IMR-90 (cell line): ENCODE results near the gene MGAT5. TPM values are rescaled to one million over a fixed set of nuclear protein-coding genes. Genes with fewer than 3 reads are reported as not detected.
A peak's percentile ranks its signal among the peaks of the same experiment; 100 is the strongest.

Experiments used
- ATAC-seq: fragments of 200-7000 bp; cut with Tn5 transposase; 2 replicates; pipeline ENCODE4 v1.9.1; 2020; ENCODE audit warnings: low read depth, mild to moderate bottlenecking, moderate library complexity
- BruUV-seq: library from RNA; stranded (reverse); fragments of 400-500 nt; replicated peaks from 2 replicates; lab custom pipeline; 2021; lab: Mats Ljungman, UMichigan
- CTCF ChIA-PET: fragments of 300-600 bp; formaldehyde crosslinking; extraction: SDS; loops from one replicate; lab custom pipeline; 2021; ENCODE audit warnings: antibody characterized with exemption; lab: Yijun Ruan, JAX
- POLR2A ChIA-PET: fragments of 300-600 bp; sonication (Branson Sonifier 250); formaldehyde crosslinking; loops from one replicate; lab custom pipeline; 2022; ENCODE audit warnings: antibody characterized with exemption; ENCODE audit not compliant: unreplicated experiment; lab: Charles Lee
- DNase-seq: peaks from one replicate; pipeline ENCODE4 v3.0.0; 2013
- H2AFZ ChIP-seq: replicated peaks from 2 replicates; pipeline ENCODE3; 2013; ENCODE audit warnings: low read length, mild to moderate bottlenecking; ENCODE audit not compliant: poor library complexity
- H2AK5ac ChIP-seq: 2 replicates; pipeline ENCODE4 v1.6.1; 2013; ENCODE audit warnings: low read depth, low read length, inconsistent platforms
- H2AK9ac ChIP-seq: replicated peaks from 2 replicates; pipeline ENCODE3; 2013; ENCODE audit warnings: mild to moderate bottlenecking, low read depth, low read length, moderate library complexity; ENCODE audit not compliant: poor library complexity
- H2BK120ac ChIP-seq: 2 replicates; pipeline ENCODE4 v1.6.1; 2013; ENCODE audit warnings: low read depth, low read length, inconsistent platforms
- H2BK15ac ChIP-seq: 3 replicates; pipeline ENCODE4 v1.6.1; 2013; ENCODE audit warnings: low read depth, low read length, inconsistent platforms
- H2BK20ac ChIP-seq: 2 replicates; pipeline ENCODE4 v1.6.1; 2013; ENCODE audit warnings: low read depth, mild to moderate bottlenecking, inconsistent platforms, low read length, moderate library complexity
- H2BK5ac ChIP-seq: 2 replicates; pipeline ENCODE4 v1.6.1; 2013; ENCODE audit warnings: mild to moderate bottlenecking, low read depth, low read length, inconsistent platforms; ENCODE audit not compliant: poor library complexity, severe bottlenecking
- H3K14ac ChIP-seq: replicated peaks from 2 replicates; pipeline ENCODE4 v1.6.1; 2013; ENCODE audit warnings: low read depth, low read length, inconsistent platforms
- H3K18ac ChIP-seq: 2 replicates; pipeline ENCODE4 v1.6.1; 2013; ENCODE audit warnings: low read depth, low read length, control low read depth
- H3K23ac ChIP-seq: 2 replicates; pipeline ENCODE4 v1.6.1; 2013; ENCODE audit warnings: low read depth, low read length, inconsistent platforms
- H3K27ac ChIP-seq: 2 replicates; pipeline ENCODE4 v1.5.1; 2013; ENCODE audit warnings: mild to moderate bottlenecking, control low read depth, low read length; ENCODE audit not compliant: insufficient read depth
- H3K27me3 ChIP-seq: 2 replicates; pipeline ENCODE4 v1.6.1; 2013; ENCODE audit warnings: low read length; ENCODE audit not compliant: control insufficient read depth, insufficient read depth
- H3K36me3 ChIP-seq: 2 replicates; pipeline ENCODE4 v1.6.1; 2013; ENCODE audit warnings: low read length, mixed read lengths; ENCODE audit not compliant: control insufficient read depth, insufficient read depth
- H3K4ac ChIP-seq: 2 replicates; pipeline ENCODE4 v1.6.1; 2013; ENCODE audit warnings: low read depth, low read length, inconsistent platforms
- H3K4me1 ChIP-seq: 2 replicates; pipeline ENCODE4 v1.6.1; 2013; ENCODE audit warnings: low read length, mixed read lengths; ENCODE audit not compliant: control insufficient read depth, insufficient read depth
- H3K4me2 ChIP-seq: 2 replicates; pipeline ENCODE4 v1.6.1; 2013; ENCODE audit warnings: low read depth, mild to moderate bottlenecking, control low read depth, low read length, moderate library complexity
- H3K4me3 ChIP-seq: 2 replicates; pipeline ENCODE4 v1.5.1; 2013; ENCODE audit warnings: low read depth, mild to moderate bottlenecking, control low read depth, low read length, moderate library complexity; ENCODE audit not compliant: insufficient read depth
- H3K56ac ChIP-seq: 2 replicates; pipeline ENCODE4 v1.6.1; 2013; ENCODE audit warnings: low read length, inconsistent platforms; ENCODE audit not compliant: insufficient read depth; ENCODE audit errors: extremely low read depth
- H3K79me1 ChIP-seq, 2 experiments: 2 replicates each; pipeline ENCODE4 v1.6.1; 2013; ENCODE audit warnings: low read length in 2 of 2, inconsistent platforms in 1 of 2, low read depth in 1 of 2
- H3K9ac ChIP-seq: 2 replicates; pipeline ENCODE4 v1.6.1; 2013; ENCODE audit warnings: low read depth, low read length, control low read depth
- H3K9me1 ChIP-seq: 2 replicates; pipeline ENCODE4 v1.6.1; 2013; ENCODE audit warnings: low read length, inconsistent platforms; ENCODE audit not compliant: insufficient read depth
- H3K9me3 ChIP-seq: 2 replicates; pipeline ENCODE4 v1.6.1; 2013; ENCODE audit warnings: low read length; ENCODE audit not compliant: control insufficient read depth, insufficient read depth
- H4K20me1 ChIP-seq: 2 replicates; pipeline ENCODE4 v1.6.1; 2013; ENCODE audit warnings: low read length, inconsistent platforms; ENCODE audit not compliant: insufficient read depth
- H4K5ac ChIP-seq: 2 replicates; pipeline ENCODE4 v1.6.1; 2013; ENCODE audit warnings: mild to moderate bottlenecking, low read depth, low read length, control low read depth
- H4K8ac ChIP-seq, 2 experiments: 2 replicates each; pipeline ENCODE4 v1.6.1; 2013; ENCODE audit warnings: low read depth in 2 of 2, low read length in 2 of 2, control low read depth in 1 of 2, inconsistent platforms in 1 of 2
- H4K91ac ChIP-seq: 2 replicates; pipeline ENCODE4 v1.6.1; 2013; ENCODE audit warnings: low read depth, low read length, inconsistent platforms; ENCODE audit not compliant: insufficient read depth
- BHLHE40 ChIP-seq: fragments of 150-350 bp; IDR thresholded peaks from 2 replicates; pipeline ENCODE4 v1.6.1; 2016; ENCODE audit warnings: mild to moderate bottlenecking, low read depth, low read length
- CEBPB ChIP-seq: IDR thresholded peaks from 2 replicates; pipeline ENCODE4 v1.6.1; 2012; ENCODE audit warnings: low read depth, low read length, improper control_type of control experiment
- CHD1 ChIP-seq: IDR thresholded peaks from 2 replicates; pipeline ENCODE4 v1.6.1; 2012; ENCODE audit warnings: low read depth, low read length, improper control_type of control experiment
- FOS ChIP-seq: fragments of 150-350 bp; IDR thresholded peaks from 2 replicates; pipeline ENCODE4 v1.6.1; 2016; ENCODE audit warnings: low read depth, low read length
- MAFK ChIP-seq: IDR thresholded peaks from 2 replicates; pipeline ENCODE4 v1.6.1; 2012; ENCODE audit warnings: low read depth, low read length, improper control_type of control experiment
- MAZ ChIP-seq: IDR thresholded peaks from 2 replicates; pipeline ENCODE4 v1.6.1; 2012; ENCODE audit warnings: low read depth, mild to moderate bottlenecking, low read length, improper control_type of control experiment, moderate library complexity, borderline replicate concordance
- MXI1 ChIP-seq: IDR thresholded peaks from 2 replicates; pipeline ENCODE4 v1.6.1; 2012; ENCODE audit warnings: low read depth, mild to moderate bottlenecking, low read length, moderate library complexity, borderline replicate concordance
- NFE2L2 ChIP-seq: fragments of 150-350 bp; IDR thresholded peaks from 2 replicates; pipeline ENCODE4 v1.6.1; 2016; ENCODE audit warnings: low read depth, mild to moderate bottlenecking, low read length
- POLR2A ChIP-seq: IDR thresholded peaks from 2 replicates; pipeline ENCODE4 v1.6.1; 2012; ENCODE audit warnings: mild to moderate bottlenecking, low read depth, low read length
- RAD21 ChIP-seq: IDR thresholded peaks from 2 replicates; pipeline ENCODE4 v1.6.1; 2012; ENCODE audit warnings: low read length, improper control_type of control experiment
- RCOR1 ChIP-seq: IDR thresholded peaks from 2 replicates; pipeline ENCODE4 v1.6.1; 2012; ENCODE audit warnings: mild to moderate bottlenecking, low read length, improper control_type of control experiment; ENCODE audit not compliant: insufficient replicate concordance
- RFX5 ChIP-seq: IDR thresholded peaks from 2 replicates; pipeline ENCODE4 v1.8.0; 2012; ENCODE audit warnings: low read depth, mild to moderate bottlenecking, low read length, moderate library complexity
- SMC3 ChIP-seq: fragments of 150-350 bp; IDR thresholded peaks from 2 replicates; pipeline ENCODE4 v1.6.1; 2016; ENCODE audit warnings: low read depth, mild to moderate bottlenecking, antibody characterized with exemption, low read length, moderate library complexity
- WGBS, 2 experiments: methylation state at CpG; one replicate each; pipeline versions ENCODE4 v1.1.5 to v1.1.7; 2013; ENCODE audit warnings: missing lambda C conversion rate in 2 of 2; ENCODE audit not compliant: insufficient read length in 1 of 2; ENCODE audit errors: extremely low coverage in 2 of 2; 5-methylcytosine and 5-hydroxymethylcytosine counted together
- dilution Hi-C: fragments of 300-500 bp; cut with HindIII; formaldehyde crosslinking; loops from one replicate; pipeline ENCODE4 v1.14.3; 2018; ENCODE audit warnings: low sequenced_read_pairs; ENCODE audit not compliant: unreplicated experiment
- in situ Hi-C: fragments of 300-500 bp; cut with MboI; formaldehyde crosslinking; loops from 3 replicates; pipeline ENCODE4 v1.14.3; 2019; ENCODE audit warnings: low sequenced_read_pairs, inconsistent platforms, mixed read lengths
- intact Hi-C: fragments of 100-400 bp; cut with micrococcal nuclease; formaldehyde crosslinking; loops from 2 replicates; pipeline ENCODE4 v1.10.0; 2022
- polyA plus RNA-seq, 3 experiments: library from polyadenylated mRNA; depleted of rRNA; stranded (reverse); fragments of >200 nt; gene quantifications; 2 replicates each; pipeline ENCODE4 v1.2.3, GENCODE V29; 2012; ENCODE audit warnings: low replicate concordance in 1 of 3
- total RNA-seq: library from RNA; depleted of rRNA; stranded (reverse); fragments of >200 nt; gene quantifications from 2 replicates; pipeline ENCODE4 v1.2.3, GENCODE V29; 2012
- TF ChIP-seq, protein P1 (sequence below): conservative IDR thresholded peaks from 2 replicates; pipeline ENCODE4 v1.5.1; 2012; ENCODE audit warnings: mild to moderate bottlenecking, low read depth, low read length, improper control_type of control experiment
- TF ChIP-seq, protein P2 (sequence below): fragments of 150-350 bp; IDR thresholded peaks from 2 replicates; pipeline ENCODE4 v1.6.1; 2017; ENCODE audit warnings: mild to moderate bottlenecking, antibody characterized with exemption, low read length, low read depth
- TF ChIP-seq, protein P3 (sequence below): fragments of 150-350 bp; IDR thresholded peaks from 2 replicates; pipeline ENCODE4 v1.6.1; 2016; ENCODE audit warnings: low read depth, mild to moderate bottlenecking, low read length, moderate library complexity, borderline replicate concordance

MGAT5 gene
- total and polyA plus RNA-seq, 2 of the 4 experiments (the other 2 are of a cell fraction), result 22.9 to 59.9 TPM

DNA sequence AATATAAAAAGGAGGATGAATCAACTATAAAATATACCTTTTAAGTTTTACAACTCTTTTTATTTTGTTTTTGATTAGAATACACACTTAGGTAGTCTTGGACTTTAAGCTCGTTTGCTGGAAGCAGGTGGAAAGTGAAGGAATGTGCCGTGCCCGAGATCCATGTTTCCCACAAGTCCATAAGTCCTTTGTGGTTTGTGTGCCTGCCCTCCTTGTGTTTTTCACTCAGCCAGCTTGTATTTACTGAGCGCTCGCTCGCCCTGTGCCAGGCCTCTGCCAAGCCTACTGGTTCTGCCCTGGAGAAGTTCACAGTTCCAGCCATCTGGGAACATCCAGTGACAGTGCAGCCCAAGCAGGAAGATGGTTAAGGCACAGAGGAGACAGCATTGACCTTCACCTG is 142.6 kb downstream of the MGAT5 start:
- 100% methylated on average over 1 of the region's 6 CpGs; no CpG with 5 or more reads in 1 of the 2 experiments for WGBS, 2 experiments
- Histone ChIP-seq H2AK5ac (peak overlapping the region; percentile 91), H3K9me3 (no peaks in the 10 kb centered on the region), H2BK15ac (peak overlapping the region; percentile 53; the same call in 1 of the 3 replicates), H3K4me1 (peaks cover 15% of the 10 kb centered on the region), H4K20me1 (no peaks in the 10 kb centered on the region), H3K4ac (peak overlapping the region; percentile 86), H3K27me3 (no peaks in the 10 kb centered on the region), H3K9me1 (peaks cover 27% of the 10 kb centered on the region), H3K9ac (no peak overlapping the region), H2BK20ac (peak overlapping the region; percentile 85), H2BK5ac (peak overlapping the region; percentile 58), H3K23ac (peak overlapping the region; percentile 85), H4K8ac (peak overlapping the region in 1 of 2 experiments; percentile 71; a peak in 2 of 4 replicates), H3K56ac (no peak overlapping the region), H3K18ac (no peak overlapping the region), H3K27ac (no peak overlapping the region), H2BK120ac (peak overlapping the region; percentile 83; the same call in 1 of the 2 replicates), H4K91ac (0 out of 2 replicates have a peak overlapping the region, but pooled peaks have one; percentile 2), H3K36me3 (peaks cover 8% of the 10 kb centered on the region), H4K5ac (no peak overlapping the region), H3K4me2 (no peak overlapping the region), H3K79me1 (peaks cover 9 to 32% of the 10 kb centered on the region in 2 experiments), H2AK9ac (no peak overlapping the region), H2AFZ (peak overlapping the region; percentile 9), H3K4me3 (no peak overlapping the region), H3K14ac (peak overlapping the region; percentile 49; the same call in 1 of the 2 replicates)
- intact Hi-C loops (no loop called here), in situ Hi-C loops (no loop called here), dilution Hi-C loops (no loop called here)
- no TSS peak for BruUV-seq
- ATAC-seq (no peak), DNase-seq (no peak)
- ChIA-PET POLR2A (no interaction called here), CTCF (no interaction called here)
- TF ChIP-seq RCOR1 (no peak), BHLHE40 (no peak), CEBPB (no peak), RAD21 (no peak), CHD1 (no peak), FOS (no peak), MAZ (no peak), RFX5 (no peak), POLR2A (no peak), SMC3 (no peak), NFE2L2 (no peak), MAFK (no peak), MXI1 (no peak)
- TF ChIP-seq, protein P1, sequence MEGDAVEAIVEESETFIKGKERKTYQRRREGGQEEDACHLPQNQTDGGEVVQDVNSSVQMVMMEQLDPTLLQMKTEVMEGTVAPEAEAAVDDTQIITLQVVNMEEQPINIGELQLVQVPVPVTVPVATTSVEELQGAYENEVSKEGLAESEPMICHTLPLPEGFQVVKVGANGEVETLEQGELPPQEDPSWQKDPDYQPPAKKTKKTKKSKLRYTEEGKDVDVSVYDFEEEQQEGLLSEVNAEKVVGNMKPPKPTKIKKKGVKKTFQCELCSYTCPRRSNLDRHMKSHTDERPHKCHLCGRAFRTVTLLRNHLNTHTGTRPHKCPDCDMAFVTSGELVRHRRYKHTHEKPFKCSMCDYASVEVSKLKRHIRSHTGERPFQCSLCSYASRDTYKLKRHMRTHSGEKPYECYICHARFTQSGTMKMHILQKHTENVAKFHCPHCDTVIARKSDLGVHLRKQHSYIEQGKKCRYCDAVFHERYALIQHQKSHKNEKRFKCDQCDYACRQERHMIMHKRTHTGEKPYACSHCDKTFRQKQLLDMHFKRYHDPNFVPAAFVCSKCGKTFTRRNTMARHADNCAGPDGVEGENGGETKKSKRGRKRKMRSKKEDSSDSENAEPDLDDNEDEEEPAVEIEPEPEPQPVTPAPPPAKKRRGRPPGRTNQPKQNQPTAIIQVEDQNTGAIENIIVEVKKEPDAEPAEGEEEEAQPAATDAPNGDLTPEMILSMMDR, result no peak
- TF ChIP-seq, protein P2, sequence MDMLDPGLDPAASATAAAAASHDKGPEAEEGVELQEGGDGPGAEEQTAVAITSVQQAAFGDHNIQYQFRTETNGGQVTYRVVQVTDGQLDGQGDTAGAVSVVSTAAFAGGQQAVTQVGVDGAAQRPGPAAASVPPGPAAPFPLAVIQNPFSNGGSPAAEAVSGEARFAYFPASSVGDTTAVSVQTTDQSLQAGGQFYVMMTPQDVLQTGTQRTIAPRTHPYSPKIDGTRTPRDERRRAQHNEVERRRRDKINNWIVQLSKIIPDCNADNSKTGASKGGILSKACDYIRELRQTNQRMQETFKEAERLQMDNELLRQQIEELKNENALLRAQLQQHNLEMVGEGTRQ, result no peak
- TF ChIP-seq, protein P3, sequence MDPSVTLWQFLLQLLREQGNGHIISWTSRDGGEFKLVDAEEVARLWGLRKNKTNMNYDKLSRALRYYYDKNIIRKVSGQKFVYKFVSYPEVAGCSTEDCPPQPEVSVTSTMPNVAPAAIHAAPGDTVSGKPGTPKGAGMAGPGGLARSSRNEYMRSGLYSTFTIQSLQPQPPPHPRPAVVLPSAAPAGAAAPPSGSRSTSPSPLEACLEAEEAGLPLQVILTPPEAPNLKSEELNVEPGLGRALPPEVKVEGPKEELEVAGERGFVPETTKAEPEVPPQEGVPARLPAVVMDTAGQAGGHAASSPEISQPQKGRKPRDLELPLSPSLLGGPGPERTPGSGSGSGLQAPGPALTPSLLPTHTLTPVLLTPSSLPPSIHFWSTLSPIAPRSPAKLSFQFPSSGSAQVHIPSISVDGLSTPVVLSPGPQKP, result no peak
